Jurkat, Clone E6-1 (cell line): Measurements from ENCODE around the gene CACNB1.
"Not testable (repeated sequence)": the region's sequence is repeated elsewhere in the genome, so short reads cannot be mapped to it uniquely, and the experiment has no call there.

ENCODE experiments used
- DNase-seq: peaks from one replicate; pipeline ENCODE4 v3.0.0-alpha.2; 2011; ENCODE audit warnings: low read depth, low spot score
- H3K4me3 ChIP-seq: 2 replicates; pipeline ENCODE4 v1.5.1; 2011; ENCODE audit warnings: mild to moderate bottlenecking, low read length, control low read depth, moderate library complexity

Gene CACNB1

DNA sequence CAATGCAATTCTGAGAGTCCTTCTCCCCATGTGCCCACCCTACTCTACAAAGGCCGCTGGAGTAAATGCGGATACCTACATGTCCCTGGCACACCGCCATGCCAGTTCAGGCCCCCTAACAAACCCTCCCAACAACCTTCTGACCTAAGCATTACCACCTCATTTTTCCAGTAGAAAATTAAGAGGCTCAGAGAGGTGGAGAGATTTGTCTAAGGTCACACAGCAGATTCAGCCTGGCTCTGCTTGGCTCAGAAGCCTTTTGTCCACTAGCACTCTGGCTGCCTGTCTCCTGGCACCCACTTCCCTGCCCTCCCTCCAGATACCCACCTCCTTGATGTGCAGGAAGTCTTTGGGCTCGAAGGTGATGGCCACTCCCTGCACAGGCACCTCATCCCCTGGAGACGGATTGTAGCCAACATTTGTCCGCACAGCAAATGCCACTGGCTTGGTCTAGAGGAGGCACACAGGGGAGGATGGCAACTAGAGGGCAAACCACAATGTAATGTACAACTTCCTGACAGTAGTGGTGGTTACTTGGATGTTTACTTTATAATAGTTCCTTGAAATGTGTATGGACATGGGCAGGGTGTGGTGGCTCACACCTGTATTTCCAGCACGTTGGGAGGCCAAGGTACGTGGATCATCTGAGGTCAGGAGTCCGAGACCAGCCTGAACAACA, 10.2 kb downstream of the CACNB1 start:
- no peak for DNase-seq
- H3K4me3 ChIP-seq: no peak overlapping the region

DNA sequence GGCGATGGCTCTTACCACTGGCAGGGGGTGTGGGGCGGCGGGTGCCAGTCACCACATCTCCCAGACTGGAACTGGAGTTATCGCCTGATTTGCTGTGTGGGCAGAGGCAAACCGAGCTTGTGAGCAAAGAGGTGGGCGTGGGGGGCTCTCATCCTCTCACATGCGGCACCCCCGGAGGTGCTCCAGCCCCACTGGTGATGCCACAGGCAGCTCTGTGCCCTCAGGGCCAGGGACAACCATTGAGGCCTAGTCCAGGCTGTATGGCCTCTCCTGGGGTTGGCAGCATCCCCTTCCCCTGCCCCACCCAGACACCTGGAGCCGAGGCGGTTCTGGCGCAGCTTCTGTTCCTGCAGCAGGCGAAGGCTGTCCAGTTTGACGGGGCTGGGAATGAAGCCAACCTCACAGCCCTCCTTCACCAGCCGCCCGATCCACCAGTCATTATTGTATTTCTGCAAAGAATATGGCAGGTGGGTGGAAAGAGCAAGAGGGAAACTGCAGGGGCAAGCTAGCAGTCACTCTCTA, 10.9 kb downstream of the CACNB1 start:
- no peak for DNase-seq
- H3K4me3 ChIP-seq: no peak overlapping the region

DNA sequence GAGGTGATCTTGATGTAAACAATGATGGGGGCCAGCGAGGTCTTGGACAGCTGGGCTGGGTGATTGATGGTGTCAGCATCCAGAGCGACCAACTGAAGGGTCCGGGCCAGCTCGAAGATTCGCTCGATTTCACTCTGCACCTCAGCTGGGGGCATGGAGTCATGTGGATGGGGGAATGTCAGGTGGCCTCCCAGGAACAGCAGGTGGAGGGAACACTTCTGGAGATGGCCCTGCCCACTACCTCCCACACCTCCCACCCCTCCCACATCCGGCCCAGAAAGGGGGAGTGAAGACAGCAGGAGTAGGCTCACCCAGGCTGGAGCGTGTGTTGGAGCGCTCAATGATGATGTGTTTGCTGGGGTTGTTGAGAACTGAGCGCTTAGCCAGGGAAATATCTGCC, 13.7 kb downstream of the CACNB1 start:
- DNase-seq: no peak
- H3K4me3 ChIP-seq: no peak overlapping the region

DNA sequence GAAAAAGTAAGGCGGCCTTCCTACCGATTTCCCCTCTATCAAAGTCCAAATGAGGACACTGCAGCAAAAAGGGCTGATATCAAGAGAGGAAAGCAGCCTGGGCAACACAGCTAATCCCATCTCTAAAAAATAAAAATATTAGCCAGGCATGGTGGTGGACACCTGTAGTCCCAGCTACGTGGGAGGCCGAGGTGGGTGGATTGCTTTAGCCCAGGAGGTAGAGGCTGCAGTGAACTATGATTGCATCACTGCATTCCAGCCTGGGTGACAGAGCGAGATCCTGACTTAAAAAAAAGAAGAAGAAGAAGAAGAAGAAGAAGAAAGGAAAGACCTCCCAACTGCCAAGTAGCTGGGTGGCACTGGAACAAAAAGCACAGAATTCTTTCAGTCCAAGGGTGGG, 14.4 kb downstream of the CACNB1 start:
- no peak overlapping the region for H3K4me3 ChIP-seq
- no peak for DNase-seq

DNA sequence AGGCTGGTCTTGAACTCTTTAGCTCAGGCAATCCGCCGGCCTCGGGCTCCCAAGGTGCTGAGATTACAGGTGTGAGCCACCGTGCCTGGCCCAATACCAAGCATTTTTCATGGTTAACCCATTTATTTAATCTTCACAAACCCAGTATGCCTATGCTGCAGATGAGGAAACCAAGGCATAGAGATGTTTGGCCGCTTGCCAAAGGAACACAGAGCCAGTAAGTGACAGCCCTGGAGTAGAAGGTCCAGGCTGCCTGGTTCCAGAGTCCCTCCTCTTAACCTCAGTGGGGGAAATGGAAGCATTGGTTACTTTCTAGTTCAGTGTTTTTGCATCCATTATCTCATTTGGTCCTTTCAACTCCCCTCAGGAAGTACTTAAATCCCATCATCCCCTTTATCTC, 16.2 kb downstream of the CACNB1 start:
- no peak for DNase-seq
- no peak overlapping the region for H3K4me3 ChIP-seq

DNA sequence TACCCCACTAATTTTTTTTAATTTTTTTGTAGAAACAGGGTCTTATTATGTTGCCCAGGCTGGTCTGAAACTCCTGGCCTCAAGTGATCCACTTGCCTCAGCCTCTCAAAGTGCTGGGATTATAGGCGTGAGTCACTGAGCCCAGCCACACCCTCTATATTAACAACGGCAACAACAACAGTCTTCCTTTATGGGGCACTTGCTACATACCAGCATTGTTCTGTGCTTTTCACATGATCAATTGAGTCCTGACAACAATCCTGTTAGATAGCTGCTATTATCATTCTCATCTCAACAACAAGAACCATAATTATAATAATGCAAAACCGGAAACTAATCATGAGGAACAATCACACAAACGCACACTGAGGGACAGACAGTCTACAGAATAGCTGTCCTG, 18.9 kb downstream of the CACNB1 start:
- no peak for DNase-seq
- H3K4me3 ChIP-seq: no peak overlapping the region

DNA sequence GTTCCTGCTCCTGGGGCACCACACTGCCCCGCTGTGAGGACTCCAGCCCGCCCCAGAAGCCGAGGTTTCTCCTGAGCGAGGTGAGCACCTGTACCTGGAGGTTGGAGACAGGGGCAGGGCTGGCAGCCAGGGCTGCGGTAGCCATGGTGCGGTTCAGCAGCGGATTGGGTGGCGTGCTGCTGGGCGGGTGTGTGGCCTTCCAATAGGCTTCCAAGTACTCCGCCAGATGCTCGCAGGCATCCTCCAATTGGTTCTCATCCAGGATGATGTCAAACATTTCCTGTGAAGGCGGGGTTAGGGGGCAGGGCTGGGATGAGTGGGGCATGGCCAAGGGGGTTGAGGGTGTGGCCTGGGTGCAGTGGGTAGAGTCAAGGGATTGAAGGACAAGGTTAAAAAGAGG, 20.2 kb downstream of the CACNB1 start:
- no peak overlapping the region for H3K4me3 ChIP-seq
- peak; percentile 59 for DNase-seq

DNA sequence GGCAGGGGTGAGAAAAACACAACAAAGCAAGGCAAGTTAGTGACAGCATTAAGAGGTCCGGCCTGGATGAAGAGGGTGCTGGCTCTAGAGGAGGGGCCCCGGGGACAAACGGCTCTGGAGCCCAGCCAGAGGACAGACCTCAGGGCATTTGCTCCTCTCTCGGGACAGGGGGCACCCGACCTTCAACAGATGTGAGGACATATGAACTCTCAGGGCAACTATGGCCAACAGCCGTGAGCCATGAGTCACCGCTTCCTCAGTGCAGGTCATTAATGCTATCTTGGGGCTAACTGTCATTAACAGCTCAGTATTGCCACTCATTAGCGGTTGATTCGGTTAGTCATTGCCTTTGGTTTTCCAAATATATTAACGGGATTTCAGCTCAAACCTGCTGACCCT, 21.8 kb downstream of the CACNB1 start:
- H3K4me3 ChIP-seq: no peak overlapping the region

DNA sequence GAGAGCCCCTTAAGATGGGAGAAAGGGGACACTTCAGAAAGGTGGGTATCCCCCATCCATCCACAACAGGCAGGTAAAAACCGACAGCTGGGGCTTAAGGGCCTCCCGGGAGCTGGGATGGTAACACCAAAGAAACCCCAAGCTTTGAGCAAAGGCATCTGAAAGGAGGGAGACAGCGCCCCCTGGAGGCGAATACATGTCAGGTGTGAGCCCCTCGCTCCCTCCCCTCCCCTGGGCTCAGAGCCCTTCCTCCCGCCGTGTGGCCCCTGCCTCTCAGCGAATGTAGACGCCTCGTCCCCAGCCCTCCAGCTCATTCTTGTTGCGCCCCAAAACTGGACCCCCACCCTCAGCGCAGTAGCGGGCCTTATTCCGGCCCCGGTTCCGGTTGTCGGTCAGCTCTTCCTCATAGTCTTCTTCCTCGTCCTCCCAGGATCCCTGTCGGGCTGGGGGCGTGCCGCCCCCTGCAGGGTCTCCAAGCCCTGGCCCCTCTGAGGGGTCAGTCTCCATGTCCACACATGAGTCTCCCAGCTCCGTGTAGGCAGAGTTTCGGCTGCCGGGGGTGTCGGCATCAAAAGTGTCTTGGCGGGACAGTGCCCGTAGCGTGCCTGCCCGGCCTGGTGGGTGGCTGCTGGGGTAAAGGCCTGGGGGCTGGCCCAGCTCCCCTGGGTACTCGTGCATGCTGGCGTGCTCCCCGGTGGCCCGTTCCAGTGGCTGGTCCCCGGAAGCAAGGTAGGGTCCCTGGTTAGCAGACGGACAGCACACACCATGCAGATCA, 22.4 kb downstream of the CACNB1 start:
- DNase-seq: peak; percentile 89
- no peak overlapping the region for H3K4me3 ChIP-seq

More for the DNA sequence above, 21.8 kb downstream of the CACNB1 start:
- DNase-seq: no peak

DNA sequence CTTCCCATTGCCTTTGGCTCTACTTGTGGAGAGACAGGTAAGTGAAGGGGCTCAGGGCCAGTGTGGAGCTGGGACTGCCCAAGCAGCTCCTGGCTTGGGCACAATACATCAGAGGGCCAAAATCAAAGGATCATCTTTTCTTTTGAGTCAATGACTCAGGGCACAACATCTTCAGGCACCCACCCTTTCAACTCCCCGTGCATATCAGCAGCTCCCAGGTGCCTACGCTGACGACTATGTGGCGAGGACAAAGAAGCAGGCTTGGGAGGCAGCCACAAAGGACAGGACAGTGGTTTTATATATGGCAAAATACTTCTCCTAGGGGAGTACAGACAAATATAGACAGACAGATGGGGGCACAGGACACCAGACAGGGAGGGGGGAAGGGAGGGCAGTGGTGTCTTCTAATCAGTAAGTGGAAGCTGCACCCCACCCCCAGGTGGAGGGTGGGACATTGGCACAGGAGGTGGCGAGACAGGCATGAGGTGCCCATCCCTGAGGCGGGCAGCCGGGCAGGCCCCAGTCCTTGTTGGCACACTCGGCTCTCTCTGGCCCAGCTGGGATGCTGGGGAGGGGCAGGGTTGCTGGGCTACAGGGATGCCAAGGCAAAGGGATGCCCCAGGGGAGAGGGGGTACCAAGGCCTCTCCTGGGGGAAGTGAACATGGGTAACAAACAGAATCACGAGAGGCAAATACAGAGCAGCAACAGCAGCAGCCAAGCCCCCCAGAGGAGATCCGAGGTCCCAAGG, 23.8 kb downstream of the CACNB1 start:
- peak overlapping the region; percentile 44 for H3K4me3 ChIP-seq
- DNase-seq: peak; percentile 82

DNA sequence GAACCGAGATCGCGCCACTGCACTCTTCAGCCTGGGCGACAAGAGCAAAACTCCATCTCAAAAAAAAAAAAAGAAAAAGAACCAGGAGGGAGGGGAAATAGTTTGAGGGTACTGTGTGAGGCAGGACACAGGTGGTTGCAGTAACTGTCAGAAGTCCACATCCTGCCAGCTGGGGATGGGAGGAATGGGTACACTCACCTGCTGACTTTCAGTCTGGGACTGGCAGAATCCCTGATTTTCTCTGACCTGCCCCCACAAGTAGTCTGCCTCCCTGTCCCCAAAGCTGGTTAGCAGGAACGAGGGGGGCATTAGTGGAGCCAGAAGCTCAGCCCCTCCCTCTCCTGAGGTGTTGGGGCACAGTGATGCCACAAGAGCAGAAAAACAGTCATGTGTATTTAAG, 24.4 kb downstream of the CACNB1 start:
- H3K4me3 ChIP-seq: peak overlapping the region; percentile 44
- peak; percentile 95 for DNase-seq

DNA sequence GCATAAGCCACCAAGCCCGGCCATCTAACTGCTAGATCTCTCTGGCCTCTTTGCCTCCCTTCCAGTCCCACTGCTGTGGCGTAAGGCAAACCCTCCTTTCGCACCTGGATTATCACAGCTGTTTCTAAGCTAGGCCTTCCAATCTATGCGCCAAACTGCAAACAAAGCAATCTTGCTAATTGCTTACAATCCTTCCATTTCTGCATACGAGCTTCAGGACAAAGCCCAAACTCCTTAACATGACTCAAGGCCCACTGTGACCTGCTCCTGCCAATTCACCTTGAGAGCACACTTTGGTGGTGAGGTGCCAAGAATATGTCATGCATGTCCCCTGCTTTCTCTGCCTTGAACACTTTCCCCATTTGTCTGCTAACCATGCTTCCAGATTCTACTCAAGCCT, 25.5 kb downstream of the CACNB1 start:
- peak overlapping the region; percentile 44 for H3K4me3 ChIP-seq
- peak; percentile 67 for DNase-seq

DNA sequence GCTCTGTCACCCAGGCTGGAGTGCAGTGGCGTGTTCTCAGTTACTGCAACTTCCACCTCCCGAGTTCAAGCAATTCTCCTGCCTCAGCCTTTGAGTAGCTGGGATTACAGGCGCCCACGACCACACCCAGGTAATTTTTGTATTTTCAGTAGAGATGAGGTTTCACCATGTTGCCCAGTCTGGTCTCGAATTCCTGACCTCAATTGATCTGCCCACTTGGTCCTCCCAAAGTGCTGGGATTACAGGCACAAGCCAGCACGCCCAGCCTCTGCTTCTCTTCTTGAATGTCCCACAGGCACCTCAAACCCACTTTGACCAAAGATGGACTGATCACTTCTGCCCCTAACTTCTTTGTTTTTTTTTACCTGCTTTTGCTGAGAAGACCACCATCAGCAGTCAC, 26.9 kb downstream of the CACNB1 start:
- no peak for DNase-seq
- H3K4me3 ChIP-seq: peak overlapping the region; percentile 27

DNA sequence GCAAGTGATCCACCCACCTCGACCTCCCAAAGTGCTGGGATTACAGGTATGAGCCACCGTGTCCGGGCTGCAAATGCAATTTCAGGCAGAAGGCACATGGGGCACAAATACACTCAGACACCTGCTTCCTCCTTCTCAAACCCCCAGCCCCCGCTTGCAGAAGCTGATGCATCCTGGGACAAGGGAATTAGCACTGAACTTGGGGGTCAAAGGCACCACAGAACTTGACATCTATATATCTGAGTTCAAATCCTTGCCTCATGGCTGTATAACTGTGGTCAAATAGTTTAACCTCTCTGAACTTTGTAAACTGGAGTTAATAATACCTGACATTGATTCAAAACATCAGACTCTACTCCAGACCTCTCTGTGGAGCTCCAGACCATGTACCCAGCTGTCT, 27.4 kb downstream of the CACNB1 start:
- peak; percentile 68 for DNase-seq
- H3K4me3 ChIP-seq: no peak overlapping the region

DNA sequence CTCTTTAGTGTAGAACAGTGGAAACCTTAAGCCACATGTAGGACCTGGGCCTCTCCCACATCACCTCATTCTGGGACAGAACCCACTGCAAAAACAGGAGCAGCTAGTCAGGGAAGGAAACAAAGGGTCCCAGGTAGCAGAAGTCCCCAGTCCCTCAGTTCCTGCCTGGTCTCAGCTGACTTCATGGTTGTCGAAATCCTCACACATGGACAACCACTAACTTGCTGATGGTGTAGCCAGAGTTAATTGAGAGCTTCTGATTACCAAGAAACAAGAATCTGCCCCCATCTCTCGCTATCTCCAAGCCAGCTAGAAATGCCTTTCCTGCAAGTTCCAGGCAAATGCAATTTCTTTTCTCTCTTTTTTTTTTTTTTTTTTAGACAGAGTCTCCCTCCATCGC, 28.0 kb downstream of the CACNB1 start:
- H3K4me3 ChIP-seq: no peak overlapping the region
- DNase-seq: no peak

DNA sequence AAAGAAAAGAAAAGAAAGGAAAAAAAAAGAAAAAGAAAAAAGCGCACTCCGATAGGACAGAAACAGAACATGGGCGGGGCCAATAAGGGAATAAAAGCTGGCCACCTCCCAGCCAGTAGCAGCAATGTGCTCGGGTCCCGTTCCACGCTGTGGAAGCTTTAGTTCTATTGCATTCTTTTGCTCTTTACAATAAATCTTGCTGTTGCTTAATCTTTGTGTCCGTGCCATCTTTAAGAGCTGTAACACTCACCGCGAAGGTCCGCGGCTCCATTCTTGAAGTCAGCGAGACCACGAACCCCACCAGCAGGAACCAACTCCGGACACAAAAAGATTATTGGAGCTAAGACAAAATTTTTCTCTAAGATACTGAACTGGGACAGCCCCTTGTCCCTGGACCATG, 28.4 kb downstream of the CACNB1 start:
- no peak overlapping the region for H3K4me3 ChIP-seq
- no peak for DNase-seq

DNA sequence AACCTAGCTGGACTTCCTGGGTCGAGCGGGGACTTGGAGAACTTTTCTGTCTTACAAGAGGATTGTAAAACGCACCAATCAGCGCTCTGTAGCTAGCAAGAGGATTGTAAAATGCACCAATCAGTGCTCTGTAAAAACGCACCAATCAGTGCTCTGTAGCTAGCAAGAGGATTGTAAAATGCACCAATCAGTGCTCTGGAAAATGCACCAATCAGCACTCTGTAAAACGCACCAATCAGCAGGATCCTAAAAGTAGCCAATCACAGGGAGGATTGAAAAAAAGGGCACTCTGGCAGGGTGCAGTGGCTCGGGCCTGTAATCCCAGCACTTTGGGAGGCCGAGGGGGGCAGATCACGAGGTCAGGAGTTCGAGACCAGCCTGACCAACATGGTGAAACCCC, 29.0 kb downstream of the CACNB1 start:
- DNase-seq, H3K4me3 ChIP-seq: not testable (repeated sequence)

DNA sequence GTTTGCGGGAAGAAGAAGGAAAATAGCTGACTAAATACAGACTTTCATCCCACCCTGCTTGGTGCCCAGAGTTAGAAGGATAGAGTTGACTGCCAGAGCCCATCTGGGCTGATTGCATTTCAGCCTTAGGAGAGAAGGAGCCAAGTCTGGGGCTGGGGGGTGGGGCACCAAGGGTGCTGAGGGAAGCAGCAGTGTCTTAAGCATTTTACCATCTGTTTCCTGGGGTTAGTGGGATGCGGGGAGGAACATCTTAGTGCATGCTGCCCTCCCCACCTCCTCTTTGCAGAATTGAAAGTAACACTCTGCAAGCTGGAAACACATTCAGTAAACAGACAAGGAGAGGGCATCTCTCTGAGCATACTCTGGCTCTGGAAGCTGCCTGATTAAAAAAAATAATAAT, 30.0 kb downstream of the CACNB1 start:
- H3K4me3 ChIP-seq: no peak overlapping the region; the same call in 1 of the 2 replicates
- DNase-seq: peak; percentile 98

DNA sequence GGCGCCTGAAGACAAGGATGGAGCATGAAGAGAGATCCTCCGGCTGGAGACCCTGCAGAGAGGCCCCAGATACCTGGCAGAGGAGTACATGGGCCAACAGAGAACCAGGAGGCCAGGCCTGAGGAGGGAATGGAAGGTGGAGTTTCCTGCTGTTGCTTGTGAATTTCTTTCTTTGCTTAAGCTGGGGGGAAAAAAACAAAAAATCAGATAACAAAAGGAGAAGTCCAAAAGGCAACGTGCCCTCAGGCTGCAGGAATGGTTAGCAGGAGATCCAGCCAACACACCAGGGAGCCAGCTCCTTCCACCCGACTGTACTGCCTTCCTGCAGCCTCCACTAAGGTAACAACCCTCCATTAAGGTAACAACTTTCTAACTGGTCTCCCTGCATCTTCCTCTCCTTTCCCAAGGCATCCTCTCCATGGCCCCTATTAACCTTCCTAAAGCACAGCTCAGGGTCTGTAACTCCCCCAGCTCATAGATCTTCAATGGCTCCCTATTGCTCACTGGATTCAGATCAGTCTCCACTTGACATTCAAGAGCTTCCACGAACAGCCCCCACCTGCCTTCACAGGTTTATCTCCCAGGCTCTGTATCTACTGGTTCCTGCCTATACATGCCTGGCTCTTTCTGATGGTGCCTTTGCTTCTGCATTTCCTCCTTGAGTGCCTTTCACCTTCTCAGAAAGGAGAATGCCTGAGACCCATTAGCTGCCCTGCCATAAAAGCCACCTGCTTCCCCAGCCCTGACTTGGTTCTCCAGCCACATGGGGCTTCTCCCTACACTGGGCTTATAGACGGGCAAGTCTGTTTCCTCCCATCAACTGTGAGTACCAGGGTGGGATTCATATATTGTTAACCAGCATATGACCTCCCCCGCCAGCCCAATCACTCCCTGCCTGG, 30.8 kb downstream of the CACNB1 start:
- no peak overlapping the region; the same call in 1 of the 2 replicates for H3K4me3 ChIP-seq
- DNase-seq: peak; percentile 53
